Smooth muscle cell of the coronary artery (primary cell): ENCODE results near the gene LST1. TPM values are rescaled to one million over a fixed set of nuclear protein-coding genes. Genes with fewer than 3 reads are reported as not detected.

Source experiments
- total RNA-seq: library from RNA; depleted of rRNA; stranded (reverse); fragments of >200 nt; gene quantifications from 2 replicates; pipeline ENCODE4 v1.2.3, GENCODE V29; 2014; ENCODE audit warnings: low replicate concordance

LST1 gene
- 0.30 TPM in 1 of 2 replicates, not detected in the other for total RNA-seq

DNA sequence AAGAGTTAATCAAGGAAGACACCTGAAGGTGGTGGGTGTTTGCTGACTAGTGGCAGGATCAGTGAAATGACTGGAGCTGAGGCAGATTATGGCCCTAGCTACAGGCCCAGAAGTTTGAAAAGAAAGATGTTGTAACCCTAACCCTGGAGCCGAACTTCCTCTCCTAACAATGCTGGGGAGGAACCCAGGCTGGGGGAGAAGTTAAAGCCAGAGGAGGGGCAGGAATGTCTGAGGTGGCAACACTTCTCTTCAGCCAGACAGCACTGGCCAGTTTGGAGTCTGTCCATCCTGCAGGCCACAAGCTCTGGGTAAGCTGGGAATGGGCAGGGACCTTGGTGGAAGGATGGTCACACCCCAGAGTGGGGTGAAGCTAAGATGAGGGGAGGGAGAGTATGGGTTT is at the start of gene LST1:
TSS of gene LST1 (plus strand) at position 270 of the 400 bp plus-strand sequence. CDS start 1,023 bp downstream, outside the sequence.

DNA sequence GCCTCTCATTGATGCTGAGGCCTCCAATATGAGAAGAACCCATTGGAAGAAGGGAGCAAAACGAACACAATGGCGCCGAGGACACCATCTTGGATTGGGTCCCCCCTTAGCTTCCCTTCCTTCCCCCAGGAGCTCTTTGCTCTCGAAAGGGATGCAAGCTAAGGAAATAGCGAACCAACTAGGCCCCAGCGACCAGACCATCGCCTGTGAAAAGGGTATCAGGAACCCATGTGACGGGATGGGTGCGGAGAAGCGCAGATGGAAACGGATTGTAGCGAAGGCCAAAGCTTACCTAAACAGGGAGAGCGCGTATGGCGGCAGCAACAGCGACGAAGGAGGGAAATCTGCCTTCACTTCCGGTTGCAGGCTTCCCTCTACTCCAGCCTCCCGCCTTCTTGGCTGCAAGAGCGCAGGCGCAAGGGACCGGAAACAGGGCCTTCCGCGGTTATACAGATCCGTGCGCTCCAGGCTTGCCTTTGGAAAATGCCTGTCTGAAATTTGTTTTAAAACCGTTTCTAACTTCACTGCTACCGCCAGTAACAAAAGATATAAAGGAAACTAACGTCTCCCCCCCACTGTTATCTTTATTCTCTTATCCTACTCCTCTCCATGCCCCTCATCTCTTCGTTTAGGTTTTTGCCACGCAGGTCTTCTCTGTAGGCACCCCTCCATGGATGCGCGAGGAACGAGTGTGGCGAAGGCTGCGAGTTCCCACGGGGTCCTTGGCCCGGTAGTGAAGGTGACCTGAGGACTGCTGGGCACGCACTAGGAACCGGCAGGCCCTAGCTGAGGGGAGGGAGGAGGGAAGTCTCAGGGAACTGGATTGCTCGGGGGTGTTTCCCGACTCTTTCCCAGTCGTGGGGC is 44.2 kb upstream of the LST1 start, which contains the start of gene DDX39B:
TSS of gene DDX39B (minus strand) at position 346 of the 864 bp plus-strand sequence. CDS start 1,471 bp downstream, outside the sequence.

DNA sequence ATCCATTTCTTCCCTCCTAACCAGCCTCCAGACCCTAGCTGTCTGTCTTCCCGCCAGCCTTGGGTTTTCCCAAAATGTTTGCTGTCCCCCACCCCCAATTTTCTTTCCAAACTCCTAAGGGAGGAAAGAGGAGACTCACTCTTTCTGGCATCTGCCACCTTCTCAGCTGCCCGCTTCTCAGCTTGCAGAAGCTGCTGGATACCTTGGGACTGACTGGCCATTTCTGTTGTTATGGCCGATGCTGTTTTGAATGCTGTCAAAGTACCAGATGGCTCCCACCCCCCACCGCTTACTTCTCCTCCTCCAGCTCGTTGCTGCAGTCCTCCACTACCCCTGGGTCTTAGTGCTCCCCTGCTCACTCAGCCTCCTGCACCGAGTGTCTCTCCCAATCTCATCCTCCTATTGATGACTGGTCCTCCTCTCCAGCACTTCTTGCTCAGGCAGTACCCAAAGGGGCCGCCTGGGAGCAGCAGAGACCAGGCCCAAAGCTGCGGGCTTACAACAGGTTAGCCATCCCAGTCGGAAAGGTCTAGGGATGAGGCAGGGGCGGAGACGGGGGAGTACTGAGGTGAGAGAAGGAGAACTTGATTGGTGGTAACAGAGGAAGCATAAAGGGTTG is 39.6 kb upstream of the LST1 start, which contains the start of gene ATP6V1G2:
TSS of gene ATP6V1G2 (minus strand) at position 270 of the 619 bp plus-strand sequence. CDS start at position 221, 49 bp downstream.

DNA sequence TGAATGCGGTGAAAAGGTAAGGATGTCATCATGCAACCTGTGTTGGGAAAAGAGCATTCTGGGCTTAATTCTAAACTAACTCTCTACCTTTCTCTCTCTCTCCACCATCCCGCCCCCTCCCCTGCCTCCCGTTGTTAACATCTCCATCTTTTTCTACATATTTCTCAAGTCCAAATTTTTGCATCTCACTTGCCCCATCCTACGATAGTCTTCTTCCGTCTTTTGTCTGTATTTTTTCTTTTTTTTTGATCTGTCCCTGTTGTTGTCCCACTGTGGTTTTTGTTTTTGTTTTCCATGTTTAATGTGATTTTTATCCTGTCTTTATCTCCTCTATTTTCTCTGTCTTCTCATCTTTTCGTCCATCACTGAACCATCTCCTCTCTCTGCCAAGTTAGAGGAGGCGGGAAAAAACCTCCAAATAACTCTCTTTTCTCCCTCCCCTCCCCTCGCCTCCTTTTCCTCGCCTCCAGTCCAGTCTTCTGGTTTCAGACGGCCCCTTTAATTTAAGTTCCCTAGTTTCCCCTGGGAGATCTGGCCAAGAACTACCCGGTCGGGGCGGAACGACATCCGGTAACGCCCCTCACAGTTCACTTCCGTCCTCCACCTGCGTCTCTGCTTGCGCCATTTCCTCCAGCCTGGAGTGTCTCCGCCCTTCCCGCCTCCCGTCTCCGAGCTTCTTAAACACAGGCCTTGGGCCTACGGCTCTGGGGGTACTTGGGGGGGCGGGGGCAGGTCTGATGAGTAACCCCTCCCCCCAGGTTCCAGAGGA is 38.9 kb upstream of the LST1 start, which contains the start of gene NFKBIL1:
TSS of gene NFKBIL1 (plus strand) at position 651 of the 769 bp plus-strand sequence. CDS start at position 738, 87 bp downstream.

DNA sequence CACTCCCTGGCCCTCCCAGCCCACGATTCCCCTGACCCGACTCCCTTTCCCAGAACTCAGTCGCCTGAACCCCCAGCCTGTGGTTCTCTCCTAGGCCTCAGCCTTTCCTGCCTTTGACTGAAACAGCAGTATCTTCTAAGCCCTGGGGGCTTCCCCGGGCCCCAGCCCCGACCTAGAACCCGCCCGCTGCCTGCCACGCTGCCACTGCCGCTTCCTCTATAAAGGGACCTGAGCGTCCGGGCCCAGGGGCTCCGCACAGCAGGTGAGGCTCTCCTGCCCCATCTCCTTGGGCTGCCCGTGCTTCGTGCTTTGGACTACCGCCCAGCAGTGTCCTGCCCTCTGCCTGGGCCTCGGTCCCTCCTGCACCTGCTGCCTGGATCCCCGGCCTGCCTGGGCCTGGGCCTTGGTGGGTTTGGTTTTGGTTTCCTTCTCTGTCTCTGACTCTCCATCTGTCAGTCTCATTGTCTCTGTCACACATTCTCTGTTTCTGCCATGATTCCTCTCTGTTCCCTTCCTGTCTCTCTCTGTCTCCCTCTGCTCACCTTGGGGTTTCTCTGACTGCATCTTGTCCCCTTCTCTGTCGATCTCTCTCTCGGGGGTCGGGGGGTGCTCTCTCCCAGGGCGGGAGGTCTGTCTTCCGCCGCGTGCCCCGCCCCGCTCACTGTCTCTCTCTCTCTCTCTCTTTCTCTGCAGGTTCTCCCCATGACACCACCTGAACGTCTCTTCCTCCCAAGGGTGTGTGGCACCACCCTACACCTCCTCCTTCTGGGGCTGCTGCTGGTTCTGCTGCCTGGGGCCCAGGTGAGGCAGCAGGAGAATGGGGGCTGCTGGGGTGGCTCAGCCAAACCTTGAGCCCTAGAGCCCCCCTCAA is 13.8 kb upstream of the LST1 start, which contains the start of gene LTA:
TSS of gene LTA (plus strand) at position 249 of the 871 bp plus-strand sequence. CDS start at position 703, 454 bp downstream.

DNA sequence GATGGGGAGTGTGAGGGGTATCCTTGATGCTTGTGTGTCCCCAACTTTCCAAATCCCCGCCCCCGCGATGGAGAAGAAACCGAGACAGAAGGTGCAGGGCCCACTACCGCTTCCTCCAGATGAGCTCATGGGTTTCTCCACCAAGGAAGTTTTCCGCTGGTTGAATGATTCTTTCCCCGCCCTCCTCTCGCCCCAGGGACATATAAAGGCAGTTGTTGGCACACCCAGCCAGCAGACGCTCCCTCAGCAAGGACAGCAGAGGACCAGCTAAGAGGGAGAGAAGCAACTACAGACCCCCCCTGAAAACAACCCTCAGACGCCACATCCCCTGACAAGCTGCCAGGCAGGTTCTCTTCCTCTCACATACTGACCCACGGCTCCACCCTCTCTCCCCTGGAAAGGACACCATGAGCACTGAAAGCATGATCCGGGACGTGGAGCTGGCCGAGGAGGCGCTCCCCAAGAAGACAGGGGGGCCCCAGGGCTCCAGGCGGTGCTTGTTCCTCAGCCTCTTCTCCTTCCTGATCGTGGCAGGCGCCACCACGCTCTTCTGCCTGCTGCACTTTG is 10.7 kb upstream of the LST1 start, which contains the start of gene TNF:
TSS of gene TNF (plus strand) at position 231 of the 567 bp plus-strand sequence. CDS start at position 408, 177 bp downstream.

DNA sequence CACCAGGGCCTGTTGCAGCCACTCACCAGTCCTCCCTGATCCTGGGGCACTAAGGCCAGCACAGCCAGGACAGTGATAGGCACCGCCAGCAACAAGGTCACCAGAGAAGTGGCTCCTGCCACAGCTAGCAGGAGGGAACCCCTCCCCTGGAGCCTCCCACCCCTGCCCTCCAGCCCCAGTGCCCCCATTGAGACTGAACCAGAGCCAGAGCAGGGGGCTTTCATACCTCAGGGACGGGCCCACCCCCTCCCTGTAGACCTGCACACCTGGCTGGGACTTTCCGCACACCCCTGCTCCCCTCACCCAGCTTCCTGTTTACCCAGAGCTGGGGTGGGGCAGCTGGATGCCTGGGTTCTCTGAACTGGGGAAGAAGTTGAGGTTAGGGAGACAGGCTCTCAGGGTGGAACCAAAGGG is 3.8 kb upstream of the LST1 start, which contains the start of gene LTB:
TSS of gene LTB (minus strand) at position 195 of the 414 bp plus-strand sequence. CDS start at position 188, 7 bp downstream.

DNA sequence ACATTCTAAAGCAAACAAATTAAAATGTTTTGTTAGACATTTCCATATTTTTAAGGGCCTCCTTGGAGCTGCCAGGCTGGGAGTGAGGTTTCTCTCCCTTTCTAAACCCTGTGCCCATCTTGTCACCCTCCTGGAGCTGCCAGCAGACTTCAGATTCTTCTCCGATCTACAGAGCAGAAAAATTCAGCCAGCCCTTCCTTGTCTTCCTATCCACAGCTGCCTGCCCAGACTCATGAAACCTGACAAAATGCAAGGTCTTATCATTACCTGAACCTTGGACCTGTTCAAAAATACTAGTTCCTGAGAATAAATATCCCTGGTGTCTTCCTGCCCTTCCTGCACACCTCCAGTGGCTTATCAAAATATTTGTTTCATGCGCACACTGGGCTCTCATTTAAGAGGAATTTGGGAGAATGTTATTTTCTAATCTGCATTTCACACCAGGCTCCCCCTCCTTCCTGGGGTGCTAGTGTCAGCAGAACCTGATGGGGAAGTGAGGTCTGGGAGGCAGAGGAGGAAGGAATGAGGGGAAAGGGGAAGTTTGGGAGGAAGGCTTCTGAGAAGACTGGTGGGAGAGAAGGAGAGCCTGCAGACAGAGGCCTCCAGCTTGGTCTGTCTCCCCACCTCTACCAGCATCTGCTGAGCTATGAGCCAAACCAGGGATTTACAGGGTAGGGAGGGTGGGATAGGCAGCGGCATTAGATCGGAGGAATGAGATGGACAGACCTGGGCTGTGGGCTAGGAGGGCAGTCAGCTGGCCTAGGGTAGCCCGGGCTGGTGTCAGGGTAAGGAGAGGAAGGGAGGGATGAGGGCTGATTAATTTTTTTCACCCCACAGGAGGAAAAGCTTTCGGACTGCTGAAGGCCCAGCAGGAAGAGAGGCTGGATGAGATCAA is 28.9 kb downstream of the LST1 start, which contains the start of gene AIF1:
TSS of gene AIF1 (plus strand) at position 551 of the 895 bp plus-strand sequence. CDS start at position 647, 96 bp downstream.

DNA sequence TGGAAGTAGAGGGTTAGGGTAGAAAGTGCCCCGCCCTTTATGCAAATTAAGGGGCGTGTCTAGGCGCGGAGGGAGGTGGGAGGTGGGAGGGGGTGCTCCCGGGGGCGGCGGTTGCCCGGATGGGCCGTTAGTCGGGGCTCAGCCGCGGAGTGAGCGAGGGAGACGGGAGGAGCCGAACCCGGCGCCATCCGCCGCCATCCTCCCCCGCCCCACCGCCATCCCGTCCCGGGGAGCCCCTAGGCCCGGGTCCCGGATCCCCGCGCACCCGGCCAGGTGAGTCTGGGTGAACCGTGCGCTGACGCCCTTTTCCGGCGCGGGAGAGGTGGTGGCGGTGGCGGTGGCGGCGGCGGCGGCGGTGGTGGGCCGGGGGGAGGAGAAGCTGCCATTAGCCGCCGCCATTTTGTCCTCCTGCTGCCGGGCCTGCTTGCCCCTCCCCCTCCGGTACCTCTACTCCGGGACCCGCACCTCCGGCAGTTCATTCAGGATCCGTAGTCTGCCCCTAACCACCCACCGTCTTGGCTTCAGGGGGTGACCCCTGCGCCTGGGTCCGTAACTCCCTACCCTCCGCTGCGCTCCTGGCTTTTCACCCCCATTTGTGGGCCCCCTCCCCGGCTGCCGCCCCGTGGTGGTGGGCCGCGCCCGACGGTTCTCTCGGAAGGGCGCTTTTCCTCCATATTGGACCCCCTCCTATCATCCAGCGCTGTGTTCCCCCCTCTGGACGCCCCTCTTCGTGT is 34.7 kb downstream of the LST1 start, which contains the start of gene PRRC2A:
TSS of gene PRRC2A (plus strand) at position 130 of the 734 bp plus-strand sequence. CDS start 2,075 bp downstream, outside the sequence.

Other genes starting within 250 kb of the LST1 start
- gene HLA-B, start 229.1 kb upstream of the LST1 start, total RNA-seq: 195 and 476 TPM in 2 replicates
- gene MICA, start 182.7 kb upstream of the LST1 start, total RNA-seq: 31.5 and 118 TPM in 2 replicates
- 5.5 and 8.8 TPM in 2 replicates for gene MICB, start 88.1 kb upstream of the LST1 start, total RNA-seq
- not detected in 2 replicates for gene MCCD1, start 57.3 kb upstream of the LST1 start, total RNA-seq
- gene DDX39B, start 44.3 kb upstream of the LST1 start, total RNA-seq: 238 and 398 TPM in 2 replicates
- gene ATP6V1G2, start 39.7 kb upstream of the LST1 start, total RNA-seq: 2.6 and 6.0 TPM in 2 replicates
- 26.1 and 28.2 TPM in 2 replicates for gene NFKBIL1, start 38.7 kb upstream of the LST1 start, total RNA-seq
- gene LTA, start 14.0 kb upstream of the LST1 start, total RNA-seq: not detected in 2 replicates
- gene TNF, start 10.7 kb upstream of the LST1 start, total RNA-seq: not detected in 2 replicates
- not detected in 2 replicates for gene LTB, start 3.9 kb upstream of the LST1 start, total RNA-seq
- not detected in 2 replicates for gene NCR3, start 6.7 kb downstream of the LST1 start, total RNA-seq
- not detected in 2 replicates for gene AIF1, start 29.0 kb downstream of the LST1 start, total RNA-seq
- gene PRRC2A, start 34.4 kb downstream of the LST1 start, total RNA-seq: 13.9 and 24.8 TPM in 2 replicates
- gene BAG6, start 66.4 kb downstream of the LST1 start, total RNA-seq: 54.9 and 100 TPM in 2 replicates
- 0.70 and 1.5 TPM in 2 replicates for gene APOM, start 69.6 kb downstream of the LST1 start, total RNA-seq
- gene C6orf47, start 74.5 kb downstream of the LST1 start, total RNA-seq: 16.6 and 18.2 TPM in 2 replicates
- 6.1 and 13.6 TPM in 2 replicates for gene GPANK1, start 78.7 kb downstream of the LST1 start, total RNA-seq
- 71.1 and 94.1 TPM in 2 replicates for gene CSNK2B, start 79.8 kb downstream of the LST1 start, total RNA-seq
- gene LY6G5B, start 83.7 kb downstream of the LST1 start, total RNA-seq: 2.2 and 4.0 TPM in 2 replicates
- 0.15 TPM in 1 of 2 replicates, not detected in the other for gene LY6G5C, start 94.8 kb downstream of the LST1 start, total RNA-seq
- gene ABHD16A, start 117.0 kb downstream of the LST1 start, total RNA-seq: 51.3 and 104 TPM in 2 replicates
- not detected in 2 replicates for gene LY6G6F, start 120.6 kb downstream of the LST1 start, total RNA-seq
- gene LY6G6D, start 129.1 kb downstream of the LST1 start, total RNA-seq: not detected in 2 replicates
- not detected in 2 replicates for gene LY6G6C, start 135.5 kb downstream of the LST1 start, total RNA-seq
- gene MPIG6B, start 137.1 kb downstream of the LST1 start, total RNA-seq: not detected in 2 replicates
- 108 and 116 TPM in 2 replicates for gene DDAH2, start 143.0 kb downstream of the LST1 start, total RNA-seq
- gene CLIC1, start 150.3 kb downstream of the LST1 start, total RNA-seq: 395 and 679 TPM in 2 replicates
- 2.5 and 4.0 TPM in 2 replicates for gene MSH5, start 153.7 kb downstream of the LST1 start, total RNA-seq
- 0.53 and 0.70 TPM in 2 replicates for gene SAPCD1, start 176.4 kb downstream of the LST1 start, total RNA-seq
- 0.15 and 0.23 TPM in 2 replicates for gene VWA7, start 191.1 kb downstream of the LST1 start, total RNA-seq
- gene VARS1, start 209.5 kb downstream of the LST1 start, total RNA-seq: 37.9 and 59.7 TPM in 2 replicates
- gene LSM2, start 220.7 kb downstream of the LST1 start, total RNA-seq: 24.6 and 27.8 TPM in 2 replicates
- 0.98 and 4.1 TPM in 2 replicates for gene HSPA1L, start 229.0 kb downstream of the LST1 start, total RNA-seq
- 47.1 and 396 TPM in 2 replicates for gene HSPA1A, start 229.3 kb downstream of the LST1 start, total RNA-seq
- 66.7 and 494 TPM in 2 replicates for gene HSPA1B, start 241.5 kb downstream of the LST1 start, total RNA-seq